ENCODE results near the gene CIC.

DNA sequence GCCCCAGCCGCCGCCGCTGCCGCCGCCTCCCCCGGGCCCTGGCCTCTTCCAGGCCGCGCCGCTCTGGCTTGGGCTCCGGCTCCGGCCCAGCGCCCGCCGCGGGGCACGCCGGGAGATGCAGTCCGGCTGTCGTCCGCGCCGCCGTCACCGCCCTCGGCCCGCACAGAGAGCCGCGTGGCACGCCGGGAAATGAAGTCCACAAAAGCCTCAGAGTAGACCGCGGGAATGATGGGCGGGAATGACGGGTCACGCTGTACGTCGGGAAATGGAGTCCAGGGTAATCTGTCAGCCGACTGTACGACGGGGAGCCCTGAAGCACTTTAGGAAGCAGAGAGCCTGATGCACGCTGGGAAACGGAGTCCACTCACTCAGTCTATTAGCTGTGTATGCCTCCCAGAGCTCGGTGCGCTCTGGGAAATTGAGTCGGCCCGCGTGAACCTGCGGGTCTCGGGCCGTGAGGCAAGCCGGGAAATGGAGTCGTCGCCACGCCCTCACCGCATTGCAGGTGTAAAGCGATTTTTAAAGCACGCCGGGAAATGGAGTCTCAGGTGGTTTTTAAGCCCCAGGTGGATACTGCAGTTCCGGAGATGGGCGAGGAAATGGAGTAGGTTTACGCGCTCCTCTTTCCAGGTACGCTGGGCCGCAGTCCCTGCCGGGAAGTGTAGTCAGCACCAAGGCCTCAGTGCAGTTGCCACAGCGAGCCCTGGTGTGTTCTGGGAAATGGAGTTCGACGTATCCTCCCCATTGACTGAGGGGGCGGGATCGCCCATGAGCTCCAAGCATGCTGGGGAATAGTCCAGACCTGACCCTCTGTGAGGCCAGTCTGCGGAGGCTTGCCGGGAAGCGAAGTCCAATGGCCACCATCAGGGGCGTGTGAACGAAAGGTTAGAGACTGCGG, 26.3 kb upstream of the CIC start, which contains the start of gene GSK3A:
- TF ChIP-seq CTCF (IDR thresholded peaks at IDR 0.05) (peak in 2 of 5 experiments; percentile 23 to 24), POLR2A (IDR thresholded peaks at IDR 0.05) (peak; percentile 64 to 89)

Measured in tibial nerve (tissue), 3 donors.